ENCODE data around the gene OOSP1. TPM values are rescaled to one million over a fixed set of nuclear protein-coding genes. Genes with fewer than 3 reads are reported as not detected.

OOSP1 gene
- total RNA-seq, 4 donors from 2014 or later: not detected

- intact Hi-C loops (cut with DNase I; ENCODE audit: low total_unique reads): no loop called here
Observed at GRCh38 chr11:59999691-60000090, 61.5 kb downstream of the OOSP1 start.

DNA sequence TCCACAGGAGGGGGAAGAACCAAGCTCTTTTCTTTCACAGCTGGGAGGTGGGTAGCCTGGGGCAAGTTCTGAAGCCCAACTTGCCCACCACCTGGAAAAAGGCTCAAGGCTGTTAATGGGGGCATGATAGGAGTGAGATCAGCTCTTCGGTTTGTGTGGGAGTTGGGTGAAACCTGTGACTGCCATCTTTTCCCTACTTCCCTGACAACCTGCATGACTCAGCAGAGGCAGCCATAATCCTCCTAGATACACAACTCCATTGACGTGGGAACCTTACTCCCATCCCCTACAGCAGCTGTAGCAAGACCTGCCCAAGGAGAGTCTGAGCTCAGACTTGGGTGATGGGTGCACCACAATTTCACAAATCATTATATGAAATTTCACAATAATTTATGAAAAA lies 65.5 kb downstream of the OOSP1 start:
- Histone ChIP-seq H3K27ac (no peak overlapping the region), H3K9me3 (no peaks in the 10 kb centered on the region), H3K4me3 (no peak overlapping the region), H3K4me1 (no peaks in the 10 kb centered on the region), H3K27me3 (no peaks in the 10 kb centered on the region), H3K36me3 (no peaks in the 10 kb centered on the region)
- intact Hi-C loops (cut with DNase I; ENCODE audit: low total_unique reads): no loop called here
- no peak for TF ChIP-seq POLR2A (IDR thresholded peaks at IDR 0.05)
- TF ChIP-seq, protein P1, sequence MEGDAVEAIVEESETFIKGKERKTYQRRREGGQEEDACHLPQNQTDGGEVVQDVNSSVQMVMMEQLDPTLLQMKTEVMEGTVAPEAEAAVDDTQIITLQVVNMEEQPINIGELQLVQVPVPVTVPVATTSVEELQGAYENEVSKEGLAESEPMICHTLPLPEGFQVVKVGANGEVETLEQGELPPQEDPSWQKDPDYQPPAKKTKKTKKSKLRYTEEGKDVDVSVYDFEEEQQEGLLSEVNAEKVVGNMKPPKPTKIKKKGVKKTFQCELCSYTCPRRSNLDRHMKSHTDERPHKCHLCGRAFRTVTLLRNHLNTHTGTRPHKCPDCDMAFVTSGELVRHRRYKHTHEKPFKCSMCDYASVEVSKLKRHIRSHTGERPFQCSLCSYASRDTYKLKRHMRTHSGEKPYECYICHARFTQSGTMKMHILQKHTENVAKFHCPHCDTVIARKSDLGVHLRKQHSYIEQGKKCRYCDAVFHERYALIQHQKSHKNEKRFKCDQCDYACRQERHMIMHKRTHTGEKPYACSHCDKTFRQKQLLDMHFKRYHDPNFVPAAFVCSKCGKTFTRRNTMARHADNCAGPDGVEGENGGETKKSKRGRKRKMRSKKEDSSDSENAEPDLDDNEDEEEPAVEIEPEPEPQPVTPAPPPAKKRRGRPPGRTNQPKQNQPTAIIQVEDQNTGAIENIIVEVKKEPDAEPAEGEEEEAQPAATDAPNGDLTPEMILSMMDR (IDR thresholded peaks at IDR 0.05): no peak
- no peak for DNase-seq

More at GRCh38 chr11:59999691-60000090, 61.5 kb downstream of the OOSP1 start:
- TF ChIP-seq, protein P1 (IDR thresholded peaks at IDR 0.05): no peak
- no peak for TF ChIP-seq POLR2A (IDR thresholded peaks at IDR 0.05)
- no peaks in the 10 kb centered on the region for H3K4me1 ChIP-seq
- no peaks in the 10 kb centered on the region for H3K36me3 ChIP-seq
- H3K4me3 ChIP-seq: no peak overlapping the region
- H3K27me3 ChIP-seq: no peaks in the 10 kb centered on the region
- DNase-seq: no peak
- no peak overlapping the region for H3K27ac ChIP-seq
- no peaks in the 10 kb centered on the region for H3K9me3 ChIP-seq

DNA sequence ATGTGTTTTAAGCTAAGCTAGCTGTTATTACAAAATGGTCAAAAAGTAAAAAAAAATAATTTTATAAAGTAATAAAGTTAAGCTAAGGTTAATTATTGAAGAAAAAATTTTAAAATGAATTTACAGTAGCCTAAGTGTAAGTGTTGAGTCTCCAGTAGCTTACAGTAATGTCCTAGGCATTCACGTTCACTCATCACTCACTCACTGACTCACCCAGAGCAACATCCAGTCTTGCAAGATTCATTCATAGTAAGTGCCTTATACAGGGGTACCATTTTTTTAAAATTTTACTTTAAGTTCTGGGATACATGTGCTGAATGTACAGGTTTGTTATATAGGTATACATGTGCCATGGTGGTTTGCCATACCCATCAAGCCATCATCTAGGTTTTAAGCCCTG lies 67.1 kb downstream of the OOSP1 start:
- DNase-seq: no peak
- no peak for TF ChIP-seq POLR2A (IDR thresholded peaks at IDR 0.05)
- TF ChIP-seq, protein P1 (IDR thresholded peaks at IDR 0.05): no peak
- no peaks in the 10 kb centered on the region for H3K9me3 ChIP-seq
- H3K4me3 ChIP-seq: no peak overlapping the region
- H3K27ac ChIP-seq: no peak overlapping the region
- intact Hi-C loops (cut with DNase I; ENCODE audit: low total_unique reads): no loop called here
- no peaks in the 10 kb centered on the region for H3K4me1 ChIP-seq
- no peaks in the 10 kb centered on the region for H3K36me3 ChIP-seq
- H3K27me3 ChIP-seq: no peaks in the 10 kb centered on the region

Other genes with a start within 250 kb of the OOSP1 start
- gene OR10V1, start 224.6 kb upstream of the OOSP1 start, total RNA-seq: not detected
- gene STX3, start 183.1 kb upstream of the OOSP1 start, total RNA-seq: 10 to 100 TPM in 3 of 4 donors, 1 to 10 TPM in 1; 8.9 to 36.6 (median 26.3) TPM
- gene MRPL16, start 127.7 kb upstream of the OOSP1 start, total RNA-seq: 10 to 100 TPM; 14.3 to 64.4 (median 38.9) TPM
- not detected for gene CBLIF, start 92.9 kb upstream of the OOSP1 start, total RNA-seq
- gene TCN1, start 71.9 kb upstream of the OOSP1 start, total RNA-seq: not detected
- not detected for gene OOSP3, start 59.6 kb upstream of the OOSP1 start, total RNA-seq
- gene OOSP4A, start 25.6 kb downstream of the OOSP1 start, total RNA-seq: not detected
- gene OOSP4B, start 78.7 kb downstream of the OOSP1 start, total RNA-seq: not detected
- gene OOSP2, start 102.0 kb downstream of the OOSP1 start, total RNA-seq: not detected
- not detected for gene MS4A3, start 118.2 kb downstream of the OOSP1 start, total RNA-seq
- gene MS4A2, start 150.2 kb downstream of the OOSP1 start, total RNA-seq: 1 to 10 TPM in 2 of 4 donors, under 1 TPM in 2; 0.62 to 3.2 (median 0.88) TPM
- gene MS4A6A, start 244.7 kb downstream of the OOSP1 start, total RNA-seq: 10 to 100 TPM; 35.2 to 51.7 (median 40.3) TPM